ENCODE results near the gene VIPR2.

GRCh38 chr7:159068488-159068811, 76.2 kb downstream of the VIPR2 start:
- no peak for TF ChIP-seq CTCF (IDR thresholded peaks at IDR 0.05 in 8 of 11, conservative IDR thresholded peaks at IDR 0.05 in 3 of 11)
- TF ChIP-seq POLR2AphosphoS5 (IDR thresholded peaks at IDR 0.05): peak in 1 of 3 donors; percentile 44
- no peak for TF ChIP-seq POLR2A (IDR thresholded peaks at IDR 0.05)
